NCI-H1930 (cell line): ENCODE results near the gene ATP4A.

Experiments used
- DNase-seq, 2 experiments: peaks; one replicate each; lab custom pipeline; 2025; lab: John Stamatoyannopoulos, UW

Gene ATP4A

GRCh38 chr19:35565016-35565856, 1.8 kb upstream of the ATP4A start:
- DNase-seq: no peak

GRCh38 chr19:35562776-35563175, 682 bp downstream of the ATP4A start:
- DNase-seq: no peak

- no peak for DNase-seq
These were observed 1.1 kb downstream of the ATP4A start for GRCh38 chr19:35562336-35562735.

- no peak for DNase-seq
These were observed 2.0 kb downstream of the ATP4A start for GRCh38 chr19:35561436-35561835.

GRCh38 chr19:35560677-35561076, 2.8 kb downstream of the ATP4A start:
- no peak for DNase-seq

GRCh38 chr19:35560271-35560670, 3.2 kb downstream of the ATP4A start:
- no peak for DNase-seq

GRCh38 chr19:35559781-35560180, 3.7 kb downstream of the ATP4A start:
- no peak for DNase-seq

GRCh38 chr19:35559281-35559659, 4.2 kb downstream of the ATP4A start:
- DNase-seq: no peak

- peak in 1 of 2 experiments; percentile 56 for DNase-seq
These were observed 4.8 kb downstream of the ATP4A start for GRCh38 chr19:35558400-35559280.

GRCh38 chr19:35557539-35558399, 5.7 kb downstream of the ATP4A start:
- peak; percentile 93 for DNase-seq

GRCh38 chr19:35556846-35557538, 6.5 kb downstream of the ATP4A start:
- DNase-seq: no peak

GRCh38 chr19:35556025-35556590, 7.3 kb downstream of the ATP4A start:
- no peak for DNase-seq

- DNase-seq: no peak
These were observed 8.0 kb downstream of the ATP4A start for GRCh38 chr19:35555301-35556005.

GRCh38 chr19:35554076-35554475, 9.4 kb downstream of the ATP4A start:
- DNase-seq: no peak

- DNase-seq: no peak
These were observed 10.0 kb downstream of the ATP4A start for GRCh38 chr19:35553385-35554000.

- DNase-seq: no peak
These were observed 10.7 kb downstream of the ATP4A start for GRCh38 chr19:35552534-35553384.

- DNase-seq: no peak
These were observed 12.2 kb downstream of the ATP4A start for GRCh38 chr19:35551091-35551810.

GRCh38 chr19:35549879-35550523, 13.5 kb downstream of the ATP4A start:
- no peak for DNase-seq
